Activated B cell treated with CpG ODN at 0.5 μM for 24 hours (primary cell): ENCODE results near the gene NDEL1. TPM values are rescaled to one million over a fixed set of nuclear protein-coding genes. Genes with fewer than 3 reads are reported as not detected.
"Not testable (repeated sequence)": the region's sequence is repeated elsewhere in the genome, so short reads cannot be mapped to it uniquely, and the experiment has no call there.

Experiments used
- ATAC-seq: fragments of 200-7000 bp; cut with Tn5 transposase; one replicate; pipeline ENCODE4 v1.10.0; 2021; ENCODE audit warnings: low read depth, mild to moderate bottlenecking, moderate library complexity
- CTCF ChIA-PET: fragments of 350-600 bp; sonication (Branson Sonifier 250); formaldehyde crosslinking; loops from one replicate; lab custom pipeline; 2021; ENCODE audit warnings: antibody characterized with exemption; lab: Charles Lee
- POLR2A ChIA-PET: fragments of 350-600 bp; sonication (Branson Sonifier 250); formaldehyde crosslinking; loops from one replicate; lab custom pipeline; 2021; ENCODE audit warnings: antibody characterized with exemption; lab: Charles Lee
- DNase-seq: peaks from one replicate; pipeline ENCODE4 v3.0.0; 2022
- H3K27ac Mint-ChIP-seq: one replicate; pipeline ENCODE4 v1.8.0; 2020; ENCODE audit warnings: mixed read lengths
- H3K27me3 Mint-ChIP-seq: one replicate; pipeline ENCODE4 v1.8.0; 2021; ENCODE audit warnings: mixed read lengths
- H3K36me3 Mint-ChIP-seq: one replicate; pipeline ENCODE4 v1.8.0; 2021; ENCODE audit warnings: low read depth, mixed read lengths
- H3K4me1 Mint-ChIP-seq: one replicate; pipeline ENCODE4 v1.8.0; 2021; ENCODE audit warnings: mixed read lengths
- H3K4me3 Mint-ChIP-seq: one replicate; pipeline ENCODE4 v1.8.0; 2020; ENCODE audit warnings: mild to moderate bottlenecking, mixed read lengths
- H3K9me3 Mint-ChIP-seq: one replicate; pipeline ENCODE4 v1.8.0; 2020; ENCODE audit warnings: mixed read lengths
- CTCF ChIP-seq: fragments of 200-600 bp; IDR thresholded peaks from one replicate; pipeline ENCODE4 v1.8.0; 2022; ENCODE audit warnings: antibody characterized with exemption, mild to moderate bottlenecking
- intact Hi-C: fragments of 100-400 bp; cut with micrococcal nuclease; formaldehyde crosslinking; loops from one replicate; pipeline ENCODE4 v1.15.1; 2024
- total RNA-seq: library from RNA; stranded (reverse); gene quantifications from 2 replicates; pipeline ENCODE4 v1.2.3, GENCODE V29; 2022

NDEL1 gene
- total RNA-seq, 1 donor from 2014 or later, result 82.6 TPM

GRCh38 chr17:8392274-8392673 lies 43.4 kb upstream of the NDEL1 start:
- intact Hi-C loops, result no loop called here
- ATAC-seq (no peak), DNase-seq (no peak)
- no peak overlapping the region for H3K27ac Mint-ChIP-seq
- peaks cover 8% of the 10 kb centered on the region for H3K27me3 Mint-ChIP-seq
- H3K36me3 Mint-ChIP-seq, result no peaks in the 10 kb centered on the region
- ChIA-PET POLR2A (interaction anchor here (0.6 kb wide), 1 partner anchor 126 kb away, joined by 3 read pairs; no protein-coding TSS in a partner anchor), CTCF (interaction anchor here (1.0 kb wide), 1 partner anchor 9 kb away, joined by 3 read pairs; no protein-coding TSS in a partner anchor)
- no peak for TF ChIP-seq CTCF
- H3K4me1 Mint-ChIP-seq, result peaks cover 9% of the 10 kb centered on the region
- no peak overlapping the region for H3K4me3 Mint-ChIP-seq
- H3K9me3 Mint-ChIP-seq, result no peaks in the 10 kb centered on the region

- ChIA-PET POLR2A (interaction anchor here (1.6 kb wide), 1 partner anchor 44 kb away, joined by 5 read pairs; no protein-coding TSS in a partner anchor), CTCF (interaction anchor here (1.0 to 1.3 kb wide), 2 partner anchors 9 to 17 kb away, joined by 3 read pairs; no protein-coding TSS in a partner anchor)
- H3K27me3 Mint-ChIP-seq, result peaks cover 11% of the 10 kb centered on the region
- H3K27ac Mint-ChIP-seq, result no peak overlapping the region
- no peak for TF ChIP-seq CTCF
- peaks cover 9% of the 10 kb centered on the region for H3K4me1 Mint-ChIP-seq
- intact Hi-C loops, result no loop called here
- H3K9me3 Mint-ChIP-seq, result no peaks in the 10 kb centered on the region
- no peaks in the 10 kb centered on the region for H3K36me3 Mint-ChIP-seq
- DNase-seq (no peak), ATAC-seq (no peak)
- no peak overlapping the region for H3K4me3 Mint-ChIP-seq
Observed at GRCh38 chr17:8392674-8393469, 42.8 kb upstream of the NDEL1 start.

GRCh38 chr17:8393470-8394231 lies 42.0 kb upstream of the NDEL1 start:
- ChIA-PET CTCF (interaction anchor here (0.9 to 1.3 kb wide), 2 partner anchors 17 to 63 kb away, joined by 3 read pairs; no protein-coding TSS in a partner anchor), POLR2A (interaction anchor here (0.6 to 1.6 kb wide), 5 partner anchors 14 to 355 kb away, joined by 3 to 5 read pairs (median 3); no protein-coding TSS in a partner anchor)
- intact Hi-C loops, result no loop called here
- H3K27me3 Mint-ChIP-seq, result peaks cover 16% of the 10 kb centered on the region
- H3K4me1 Mint-ChIP-seq, result peaks cover 9% of the 10 kb centered on the region
- TF ChIP-seq CTCF, result no peak
- H3K4me3 Mint-ChIP-seq, result peak overlapping the region; percentile 11
- H3K9me3 Mint-ChIP-seq, result no peaks in the 10 kb centered on the region
- ATAC-seq, result peak; percentile 77
- no peaks in the 10 kb centered on the region for H3K36me3 Mint-ChIP-seq
- DNase-seq, result no peak
- peak overlapping the region; percentile 35 for H3K27ac Mint-ChIP-seq

- H3K4me3 Mint-ChIP-seq, H3K4me1 Mint-ChIP-seq, ATAC-seq, DNase-seq, H3K9me3 Mint-ChIP-seq, H3K36me3 Mint-ChIP-seq, H3K27ac Mint-ChIP-seq, intact Hi-C loops: not testable (repeated sequence)
- ChIA-PET CTCF (interaction anchor here (0.9 kb wide), 1 partner anchor 62 kb away, joined by 3 read pairs; no protein-coding TSS in a partner anchor), POLR2A (interaction anchor here (0.6 to 1.6 kb wide), 3 partner anchors 14 to 222 kb away, joined by 3 read pairs; no protein-coding TSS in a partner anchor)
- peaks cover 19% of the 10 kb centered on the region for H3K27me3 Mint-ChIP-seq
Observed at GRCh38 chr17:8394497-8394896, 41.2 kb upstream of the NDEL1 start.

- ChIA-PET CTCF (no interaction called here), POLR2A (no interaction called here)
- no peak for DNase-seq
- Mint-ChIP-seq H3K27ac (no peak within 1 kb of the TSS), H3K36me3 (no peaks in the 10 kb centered on the region), H3K4me1 (peaks cover 9% of the 10 kb centered on the region), H3K4me3 (no peak within 1 kb of the TSS), H3K27me3 (peaks cover 32% of the 10 kb centered on the region), H3K9me3 (no peaks in the 10 kb centered on the region)
- intact Hi-C loops, result no loop called here
- TF ChIP-seq CTCF, result no peak
- no peak for ATAC-seq
Observed at GRCh38 chr17:8397636-8398035, 38.0 kb upstream of the NDEL1 start, which contains the start of gene RNF222. TSS of gene RNF222 (minus strand) at chr17:8397827. CDS start at chr17:8393461, 4,366 bp downstream.
